Panc1 (cell line): ENCODE data around the gene MAPK8IP2. TPM values are rescaled to one million over a fixed set of nuclear protein-coding genes. Genes with fewer than 3 reads are reported as not detected.

Experiments
- ATAC-seq: fragments of 200-7000 bp; cut with Tn5 transposase; 2 replicates; pipeline ENCODE4 v1.9.1; 2020; ENCODE audit warnings: mild to moderate bottlenecking, moderate library complexity
- BruUV-seq: library from RNA; stranded (reverse); fragments of 400-500 nt; replicated peaks from 2 replicates; lab custom pipeline; 2021; lab: Mats Ljungman, UMichigan
- CTCF ChIA-PET: fragments of 300-600 bp; sonication (Branson Sonifier 250); formaldehyde crosslinking; loops from one replicate; lab custom pipeline; 2022; ENCODE audit warnings: antibody characterized with exemption; lab: Charles Lee
- POLR2A ChIA-PET: fragments of 300-600 bp; sonication (Branson Sonifier 250); formaldehyde crosslinking; loops from one replicate; lab custom pipeline; 2022; ENCODE audit warnings: antibody characterized with exemption; lab: Charles Lee
- DNase-seq: peaks from one replicate; pipeline ENCODE4 v3.0.0-alpha.2; 2010; ENCODE audit warnings: low read depth, low spot score
- H3K27ac ChIP-seq: 2 replicates; pipeline ENCODE4 v1.5.1; 2011; ENCODE audit warnings: mild to moderate bottlenecking, low read length, inconsistent platforms
- H3K27me3 ChIP-seq: fragments of 200-500 bp; sonication (Bioruptor generic); 2 replicates; pipeline ENCODE4 v1.6.0; 2014; ENCODE audit warnings: low read length, inconsistent platforms; ENCODE audit not compliant: control insufficient read depth, insufficient read depth
- H3K36me3 ChIP-seq: fragments of 200-500 bp; sonication (Bioruptor generic); 2 replicates; pipeline ENCODE4 v1.5.1; 2014; ENCODE audit warnings: inconsistent platforms, mild to moderate bottlenecking, low read length, moderate library complexity; ENCODE audit not compliant: control insufficient read depth, insufficient read depth
- H3K4me1 ChIP-seq: 2 replicates; pipeline ENCODE4 v1.5.1; 2011; ENCODE audit warnings: inconsistent platforms, mild to moderate bottlenecking, low read length, moderate library complexity; ENCODE audit not compliant: control insufficient read depth, insufficient read depth
- H3K4me3 ChIP-seq, 2 experiments: 2 replicates each; pipeline ENCODE4 v1.5.1; 2011 to 2012; ENCODE audit warnings: low read depth in 2 of 2, low read length in 2 of 2, mild to moderate bottlenecking in 2 of 2, inconsistent platforms in 1 of 2, moderate library complexity in 1 of 2
- H3K9me3 ChIP-seq: fragments of 200-500 bp; sonication (Bioruptor generic); 2 replicates; pipeline ENCODE4 v1.5.1; 2014; ENCODE audit warnings: low read depth, mild to moderate bottlenecking, inconsistent platforms, low read length, moderate library complexity; ENCODE audit not compliant: control insufficient read depth, insufficient read depth
- CTCF ChIP-seq: fragments of 450-650 bp; IDR thresholded peaks from 2 replicates; pipeline ENCODE4 v1.5.1; 2017; ENCODE audit warnings: mild to moderate bottlenecking
- POLR2AphosphoS5 ChIP-seq: IDR thresholded peaks from 2 replicates; pipeline ENCODE4 v1.6.1; 2012; ENCODE audit warnings: mild to moderate bottlenecking, low read depth, low read length, moderate library complexity
- REST ChIP-seq, 2 experiments: IDR thresholded peaks; 2 replicates each; pipeline ENCODE4 v1.6.1; 2011 to 2012; ENCODE audit warnings: low read depth in 2 of 2, control low read depth in 1 of 2, low read length in 1 of 2, mild to moderate bottlenecking in 1 of 2, moderate library complexity in 1 of 2; ENCODE audit not compliant: insufficient read depth in 1 of 2
- SIN3A ChIP-seq: IDR thresholded peaks from 2 replicates; pipeline ENCODE4 v1.6.1; 2012; ENCODE audit warnings: low read depth, mild to moderate bottlenecking, low read length, moderate library complexity, borderline replicate concordance; ENCODE audit not compliant: insufficient read depth
- TCF7L2 ChIP-seq: IDR thresholded peaks from 2 replicates; pipeline ENCODE4 v1.6.1; 2011; ENCODE audit warnings: mild to moderate bottlenecking, low read depth, low read length, inconsistent platforms
- in situ Hi-C: cut with HindIII; loops from 2 replicates; pipeline ENCODE4 v1.10.0; 2016; ENCODE audit warnings: low sequenced_read_pairs, low pct_unique_long_range_greater_than_20kb
- intact Hi-C: fragments of 100-400 bp; cut with micrococcal nuclease; formaldehyde crosslinking; loops from one replicate; pipeline ENCODE4 v1.10.0; 2022; ENCODE audit not compliant: unreplicated experiment
- total RNA-seq: library from RNA; stranded (reverse); gene quantifications from one replicate; pipeline ENCODE4 v1.2.1, GENCODE V29; 2021; ENCODE audit not compliant: unreplicated experiment

MAPK8IP2 gene
- total RNA-seq, 1 experiment from 2014 or later: 38.4 TPM

GRCh38 chr22:50564289-50564688 is 36.3 kb upstream of the MAPK8IP2 start:
- ATAC-seq: no peak
- no peak for DNase-seq
- ChIA-PET CTCF (no interaction called here), POLR2A (interaction anchor here (0.7 kb wide), 1 partner anchor 66 kb away, joined by 4 read pairs; no protein-coding TSS in a partner anchor)
- BruUV-seq: no TSS peak
- in situ Hi-C loops (no loop called here), intact Hi-C loops (no loop called here)
- Histone ChIP-seq H3K9me3 (no peaks in the 10 kb centered on the region), H3K36me3 (no peaks in the 10 kb centered on the region), H3K4me1 (0 out of 2 replicates have a peak, but pooled peaks cover 4% of the 10 kb centered on the region), H3K27me3 (no peaks in the 10 kb centered on the region), H3K27ac (no peak overlapping the region), H3K4me3 (no peak overlapping the region)
- TF ChIP-seq SIN3A (no peak), POLR2AphosphoS5 (no peak), TCF7L2 (no peak), CTCF (no peak), REST (IDR thresholded peaks at IDR 0.05; ENCODE audit: insufficient read depth in 1 of 2, low read depth in 2 of 2, low read length in 1 of 2) (no peak)

GRCh38 chr22:50567721-50568252 is 32.8 kb upstream of the MAPK8IP2 start:
- no peak overlapping the region for H3K27ac ChIP-seq
- POLR2A ChIA-PET: no interaction called here
- no peak for DNase-seq
- no TSS peak for BruUV-seq
- no peak for TF ChIP-seq REST (IDR thresholded peaks at IDR 0.05; ENCODE audit: insufficient read depth in 1 of 2, low read depth in 2 of 2, low read length in 1 of 2)
- no peaks in the 10 kb centered on the region for H3K9me3 ChIP-seq
- no peaks in the 10 kb centered on the region for H3K27me3 ChIP-seq
- in situ Hi-C loops: no loop called here
- ATAC-seq: no peak
- H3K4me3 ChIP-seq: no peak overlapping the region
- no peaks in the 10 kb centered on the region for H3K36me3 ChIP-seq
- CTCF ChIA-PET: no interaction called here
- intact Hi-C loops: no loop called here
- H3K4me1 ChIP-seq: 0 out of 2 replicates have a peak, but pooled peaks cover 4% of the 10 kb centered on the region
